Central memory CD8-positive, alpha-beta T cell (primary cell): Measurements from ENCODE around the gene PPP1R13B.

Source experiments
- ATAC-seq: fragments of 150-1000 bp; cut with Tn5 transposase; replicated peaks from 2 replicates; pipeline ENCODE4 v1.10.0; 2022; ENCODE audit warnings: mild to moderate bottlenecking, moderate FRiP score, moderate number of reproducible peaks; ENCODE audit not compliant: poor library complexity, severe bottlenecking; ENCODE audit errors: extremely low read depth
- DNase-seq, 2 donors: peaks; one replicate each; pipeline ENCODE4 v3.0.0; 2021; ENCODE audit warnings: low spot score in 2 of 2
- H3K27ac Mint-ChIP-seq: one replicate; pipeline ENCODE4 v1.8.0; 2022; ENCODE audit warnings: low read depth, mild to moderate bottlenecking, moderate library complexity, mixed read lengths
- H3K27me3 Mint-ChIP-seq: one replicate; pipeline ENCODE4 v1.8.0; 2022; ENCODE audit warnings: mixed read lengths
- H3K36me3 Mint-ChIP-seq: one replicate; pipeline ENCODE4 v1.8.0; 2022; ENCODE audit warnings: mild to moderate bottlenecking, moderate library complexity, mixed read lengths; ENCODE audit not compliant: insufficient read depth
- H3K4me1 Mint-ChIP-seq: one replicate; pipeline ENCODE4 v1.8.0; 2022; ENCODE audit warnings: mixed read lengths
- H3K4me3 Mint-ChIP-seq: one replicate; pipeline ENCODE4 v1.8.0; 2022; ENCODE audit warnings: mild to moderate bottlenecking, moderate library complexity, mixed read lengths
- H3K9me3 Mint-ChIP-seq: one replicate; pipeline ENCODE4 v1.8.0; 2022; ENCODE audit warnings: mixed read lengths

Gene PPP1R13B

GRCh38 chr14:103737432-103738045 lies 109.8 kb downstream of the PPP1R13B start:
- H3K36me3 Mint-ChIP-seq: peaks cover 13% of the 10 kb centered on the region
- no peaks in the 10 kb centered on the region for H3K27me3 Mint-ChIP-seq
- H3K27ac Mint-ChIP-seq: no peak overlapping the region
- no peak overlapping the region for H3K4me3 Mint-ChIP-seq
- ATAC-seq (no peak), DNase-seq (no peak)
- no peaks in the 10 kb centered on the region for H3K9me3 Mint-ChIP-seq
- no peaks in the 10 kb centered on the region for H3K4me1 Mint-ChIP-seq

GRCh38 chr14:103736546-103737431 lies 110.6 kb downstream of the PPP1R13B start:
- Mint-ChIP-seq H3K4me3 (no peak overlapping the region), H3K9me3 (no peaks in the 10 kb centered on the region), H3K4me1 (no peaks in the 10 kb centered on the region), H3K27ac (no peak overlapping the region), H3K27me3 (no peaks in the 10 kb centered on the region), H3K36me3 (peaks cover 9% of the 10 kb centered on the region)
- ATAC-seq (no peak), DNase-seq (no peak)

- H3K4me1 Mint-ChIP-seq: no peaks in the 10 kb centered on the region
- H3K4me3 Mint-ChIP-seq: no peak overlapping the region
- ATAC-seq: no peak
Observed at GRCh38 chr14:103735815-103736545, 111.4 kb downstream of the PPP1R13B start.

GRCh38 chr14:103735439-103735814 lies 111.9 kb downstream of the PPP1R13B start:
- Mint-ChIP-seq H3K36me3 (peaks cover 9% of the 10 kb centered on the region), H3K4me3 (no peak overlapping the region), H3K27ac (no peak overlapping the region), H3K4me1 (no peaks in the 10 kb centered on the region), H3K27me3 (no peaks in the 10 kb centered on the region), H3K9me3 (no peaks in the 10 kb centered on the region)
- DNase-seq (no peak), ATAC-seq (no peak)

More at GRCh38 chr14:103735815-103736545, 111.4 kb downstream of the PPP1R13B start:
- no peak for DNase-seq
- Mint-ChIP-seq H3K9me3 (no peaks in the 10 kb centered on the region), H3K36me3 (peaks cover 9% of the 10 kb centered on the region), H3K27me3 (no peaks in the 10 kb centered on the region), H3K27ac (no peak overlapping the region)

- Mint-ChIP-seq H3K9me3 (no peaks in the 10 kb centered on the region), H3K27me3 (no peaks in the 10 kb centered on the region), H3K4me3 (no peak overlapping the region), H3K36me3 (peaks cover 9% of the 10 kb centered on the region), H3K27ac (no peak overlapping the region), H3K4me1 (no peaks in the 10 kb centered on the region)
- no peak for DNase-seq
- ATAC-seq: no peak
Observed at GRCh38 chr14:103735022-103735421, 112.4 kb downstream of the PPP1R13B start.

- DNase-seq (no peak), ATAC-seq (no peak)
- Mint-ChIP-seq H3K27ac (no peak overlapping the region), H3K4me3 (no peak overlapping the region), H3K9me3 (no peaks in the 10 kb centered on the region), H3K36me3 (peaks cover 11% of the 10 kb centered on the region), H3K27me3 (no peaks in the 10 kb centered on the region), H3K4me1 (peaks cover 6% of the 10 kb centered on the region)
Observed at GRCh38 chr14:103734081-103734888, 113.1 kb downstream of the PPP1R13B start.

GRCh38 chr14:103733651-103734050 lies 113.7 kb downstream of the PPP1R13B start:
- H3K9me3 Mint-ChIP-seq: no peaks in the 10 kb centered on the region
- ATAC-seq (no peak), DNase-seq (no peak)
- peaks cover 6% of the 10 kb centered on the region for H3K4me1 Mint-ChIP-seq
- no peak overlapping the region for H3K27ac Mint-ChIP-seq
- no peak overlapping the region for H3K4me3 Mint-ChIP-seq
- no peaks in the 10 kb centered on the region for H3K27me3 Mint-ChIP-seq
- H3K36me3 Mint-ChIP-seq: peaks cover 15% of the 10 kb centered on the region

- ATAC-seq: no peak
- H3K27ac Mint-ChIP-seq: no peak overlapping the region
- no peaks in the 10 kb centered on the region for H3K9me3 Mint-ChIP-seq
Observed at GRCh38 chr14:103732868-103733620, 114.3 kb downstream of the PPP1R13B start.

GRCh38 chr14:103731916-103732867 lies 115.2 kb downstream of the PPP1R13B start:
- Mint-ChIP-seq H3K4me3 (no peak overlapping the region), H3K9me3 (no peaks in the 10 kb centered on the region), H3K27ac (no peak overlapping the region), H3K27me3 (no peaks in the 10 kb centered on the region), H3K36me3 (peaks cover 12% of the 10 kb centered on the region), H3K4me1 (peaks cover 6% of the 10 kb centered on the region)
- DNase-seq (no peak), ATAC-seq (no peak)

More at GRCh38 chr14:103732868-103733620, 114.3 kb downstream of the PPP1R13B start:
- H3K4me1 Mint-ChIP-seq: peaks cover 6% of the 10 kb centered on the region
- no peaks in the 10 kb centered on the region for H3K27me3 Mint-ChIP-seq
- no peak for DNase-seq
- no peak overlapping the region for H3K4me3 Mint-ChIP-seq
- H3K36me3 Mint-ChIP-seq: peaks cover 15% of the 10 kb centered on the region

GRCh38 chr14:103731481-103731880 lies 115.9 kb downstream of the PPP1R13B start:
- DNase-seq: no peak
- H3K36me3 Mint-ChIP-seq: peaks cover 12% of the 10 kb centered on the region
- H3K4me1 Mint-ChIP-seq: peaks cover 6% of the 10 kb centered on the region
- H3K4me3 Mint-ChIP-seq: no peak overlapping the region
- H3K9me3 Mint-ChIP-seq: no peaks in the 10 kb centered on the region
- no peak overlapping the region for H3K27ac Mint-ChIP-seq
- no peak for ATAC-seq
- no peaks in the 10 kb centered on the region for H3K27me3 Mint-ChIP-seq
